ENCODE results near the gene POLDIP3.

POLDIP3 gene, protein sequence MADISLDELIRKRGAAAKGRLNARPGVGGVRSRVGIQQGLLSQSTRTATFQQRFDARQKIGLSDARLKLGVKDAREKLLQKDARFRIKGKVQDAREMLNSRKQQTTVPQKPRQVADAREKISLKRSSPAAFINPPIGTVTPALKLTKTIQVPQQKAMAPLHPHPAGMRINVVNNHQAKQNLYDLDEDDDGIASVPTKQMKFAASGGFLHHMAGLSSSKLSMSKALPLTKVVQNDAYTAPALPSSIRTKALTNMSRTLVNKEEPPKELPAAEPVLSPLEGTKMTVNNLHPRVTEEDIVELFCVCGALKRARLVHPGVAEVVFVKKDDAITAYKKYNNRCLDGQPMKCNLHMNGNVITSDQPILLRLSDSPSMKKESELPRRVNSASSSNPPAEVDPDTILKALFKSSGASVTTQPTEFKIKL

DNA sequence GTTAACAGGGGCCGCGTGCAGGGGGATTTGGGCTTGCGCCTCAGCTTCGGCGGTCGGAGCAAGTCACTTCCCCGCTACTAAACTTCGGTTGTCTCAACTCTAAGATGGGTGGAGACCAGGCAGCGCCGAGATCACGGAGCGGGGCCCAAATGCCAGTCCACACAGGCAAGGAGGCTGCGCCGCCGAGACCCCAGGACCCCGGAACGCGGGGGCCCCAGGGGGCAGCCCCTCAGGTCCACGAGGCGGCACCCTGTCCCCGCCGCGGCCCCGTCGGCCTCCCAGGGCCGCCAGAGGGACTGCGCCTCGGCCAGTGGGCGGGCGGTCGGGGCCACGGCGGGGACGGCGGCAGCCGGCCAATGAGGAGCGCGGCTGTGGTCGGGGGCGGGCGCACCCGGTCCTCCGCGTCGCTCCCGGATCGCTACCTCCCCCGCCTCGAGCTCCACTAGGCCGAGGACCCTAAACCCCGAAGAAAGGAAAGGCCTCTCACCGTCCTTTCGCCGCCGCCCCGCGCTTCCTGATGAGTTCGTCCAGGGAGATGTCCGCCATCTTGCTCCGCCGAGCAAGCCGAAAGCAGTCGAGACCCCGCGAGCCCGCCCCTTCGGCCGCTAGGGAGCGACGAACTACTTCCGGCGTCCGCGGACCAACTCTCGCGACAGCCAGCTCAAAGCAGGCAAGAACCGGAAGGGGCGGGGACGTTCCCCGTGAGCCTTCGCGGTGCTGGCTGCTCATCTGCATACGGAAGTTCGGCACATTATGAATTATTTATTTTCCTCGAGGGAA, at the start of gene POLDIP3:
Gene POLDIP3, minus strand, starts transcription at position 572 of the 780 bp plus-strand sequence. Its CDS starts 26 bp downstream, at position 546.
- peak; percentile 88 for DNase-seq

DNA sequence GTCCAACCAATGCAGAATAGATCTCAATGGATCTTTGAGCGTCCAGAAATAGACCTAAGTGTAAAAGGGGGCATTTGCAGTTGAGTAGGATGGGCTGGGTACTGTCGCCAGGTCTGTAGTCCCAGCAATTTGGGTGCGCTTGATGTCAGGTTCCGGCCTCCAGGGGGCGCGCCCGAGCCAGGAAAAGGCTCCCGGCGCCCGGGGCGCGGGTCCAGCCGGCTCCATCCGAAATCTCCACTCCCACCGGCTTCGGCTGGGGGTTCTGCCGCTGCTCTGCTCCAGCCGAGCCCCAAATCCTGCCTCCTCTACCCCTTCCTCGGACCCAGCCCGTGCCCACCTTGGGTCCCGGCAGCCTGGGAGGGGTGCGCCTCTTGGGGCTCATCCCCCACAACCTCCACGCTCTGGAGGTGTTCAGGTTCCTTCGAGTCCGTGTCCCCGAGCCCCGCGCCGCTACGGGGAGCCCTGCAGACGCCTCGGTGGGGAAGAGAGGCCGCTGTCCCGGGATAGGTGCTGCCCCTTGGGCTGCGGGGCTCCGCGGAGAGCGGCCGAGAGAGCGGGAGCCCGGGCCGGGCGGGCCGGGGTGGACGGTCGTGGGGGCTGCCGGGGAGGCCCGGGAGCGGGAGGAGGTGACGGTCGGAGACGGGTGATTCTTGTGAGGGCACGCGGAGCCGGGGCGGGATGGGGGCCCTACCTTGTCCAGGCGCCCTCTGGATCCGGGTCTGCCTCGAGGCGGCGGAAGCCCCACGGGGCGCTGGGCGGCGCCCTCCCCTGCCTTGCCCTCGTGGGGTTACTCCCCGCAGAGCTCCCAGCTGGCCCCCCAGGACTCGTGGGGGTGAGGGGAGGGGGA, 47.5 kb upstream of the POLDIP3 start:
- no peak for DNase-seq

DNA sequence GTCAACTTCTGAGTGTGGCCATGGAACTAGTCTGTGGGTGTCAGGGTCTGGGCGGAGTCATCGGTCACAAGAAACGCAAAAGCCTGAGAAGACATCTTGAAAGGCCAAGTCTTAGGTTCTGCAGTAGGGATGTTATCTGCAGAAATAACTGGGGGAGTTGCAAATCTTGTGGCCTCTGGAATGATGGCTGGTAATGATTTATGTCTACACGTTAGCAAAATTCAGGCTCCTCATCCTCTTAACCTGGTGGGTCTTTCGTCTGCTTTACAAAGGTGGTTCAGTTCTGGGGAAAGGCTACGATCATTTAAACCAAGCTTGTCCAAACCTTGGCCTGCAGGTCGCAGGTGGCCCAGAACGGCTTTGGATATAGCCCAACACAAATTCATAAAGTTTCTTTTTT, 41.9 kb upstream of the POLDIP3 start:
- DNase-seq: no peak

DNA sequence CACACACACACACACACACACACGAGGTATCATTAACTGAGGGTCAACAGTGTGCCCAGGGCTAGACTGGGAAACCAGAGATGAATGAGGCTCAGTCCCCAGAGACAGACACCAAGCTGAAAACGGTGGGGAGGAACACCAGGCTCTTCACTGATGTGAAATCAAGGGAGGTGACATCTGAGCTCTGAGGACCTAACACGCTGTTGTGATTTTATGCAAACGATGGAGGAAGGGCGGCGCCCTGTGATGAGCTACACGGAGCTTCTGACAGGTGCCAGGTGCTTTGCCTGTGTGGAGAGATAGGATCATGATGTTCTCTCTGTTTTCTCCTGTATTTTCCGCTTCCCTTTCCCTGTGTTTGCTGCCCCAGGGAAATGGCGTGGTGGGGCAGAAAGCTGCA, 41.0 kb upstream of the POLDIP3 start:
- no peak for DNase-seq

DNA sequence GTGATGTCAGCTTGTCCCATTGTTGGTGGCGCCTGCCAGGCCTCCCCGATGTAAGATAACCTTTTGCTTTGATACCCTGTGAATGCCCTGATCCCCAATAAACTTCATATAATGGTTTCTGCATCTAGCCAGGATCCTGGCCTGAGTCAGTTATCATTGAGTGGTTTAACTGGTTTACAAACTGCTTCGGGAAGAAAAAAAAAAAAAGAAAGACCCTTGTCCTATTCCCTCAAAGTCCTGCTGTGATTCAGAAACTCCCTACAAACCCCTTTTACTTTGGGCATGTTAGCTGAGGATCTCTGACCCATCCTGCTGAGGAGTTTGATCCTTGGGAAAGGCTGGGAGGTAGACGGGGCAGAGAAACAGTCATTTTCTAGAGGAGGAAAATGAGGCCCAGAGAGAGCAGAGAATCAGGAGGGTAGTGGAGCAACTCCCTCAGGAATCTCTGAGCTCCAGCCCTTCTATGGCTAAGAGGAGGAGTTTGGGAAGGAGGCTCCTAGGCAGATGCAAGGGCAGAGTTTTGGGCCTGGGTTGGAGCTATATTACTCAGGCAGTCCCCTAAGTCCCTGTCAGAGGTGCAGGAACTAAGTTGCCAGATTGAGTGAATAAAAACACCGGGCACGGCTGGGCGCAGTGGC, 39.9 kb upstream of the POLDIP3 start:
- no peak for DNase-seq

DNA sequence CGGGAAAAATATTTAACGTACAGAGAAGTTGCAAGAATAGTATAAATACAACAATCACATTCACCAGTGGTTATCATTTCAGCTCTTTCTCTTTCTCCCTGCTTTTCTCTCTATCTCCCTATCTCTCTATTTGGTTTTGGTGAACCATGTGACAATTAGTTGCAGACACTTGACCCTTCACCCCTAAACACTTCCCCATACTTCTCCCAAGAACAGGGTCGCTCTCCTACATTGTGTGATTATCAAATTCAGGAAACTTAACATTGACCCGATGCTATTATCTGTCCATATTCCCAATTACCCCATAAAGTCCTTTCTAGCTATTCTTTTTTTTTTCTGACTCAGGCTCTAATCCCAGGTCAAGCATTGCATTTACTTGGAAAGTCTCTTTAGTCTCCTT, 39.3 kb upstream of the POLDIP3 start:
- DNase-seq: no peak

DNA sequence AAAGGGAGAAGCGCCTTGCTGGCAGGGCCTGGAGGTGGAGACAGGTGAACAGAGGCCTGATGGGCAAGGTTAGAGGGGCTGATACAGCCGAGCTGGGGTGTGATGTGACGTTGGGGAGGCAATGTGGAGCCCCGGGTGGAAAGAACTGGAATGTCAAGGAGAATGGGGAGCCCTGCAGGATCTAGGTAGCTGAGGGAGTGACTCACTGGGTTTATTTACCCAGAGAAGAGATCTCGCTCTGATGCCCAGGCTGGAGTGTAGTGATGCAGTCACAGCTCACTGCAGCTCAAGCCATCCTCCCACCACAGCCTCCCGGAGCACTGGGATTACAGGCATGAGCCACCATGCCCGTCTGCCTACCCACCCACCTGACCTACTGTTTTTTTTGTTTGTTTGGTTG, 36.5 kb upstream of the POLDIP3 start:
- no peak for DNase-seq

DNA sequence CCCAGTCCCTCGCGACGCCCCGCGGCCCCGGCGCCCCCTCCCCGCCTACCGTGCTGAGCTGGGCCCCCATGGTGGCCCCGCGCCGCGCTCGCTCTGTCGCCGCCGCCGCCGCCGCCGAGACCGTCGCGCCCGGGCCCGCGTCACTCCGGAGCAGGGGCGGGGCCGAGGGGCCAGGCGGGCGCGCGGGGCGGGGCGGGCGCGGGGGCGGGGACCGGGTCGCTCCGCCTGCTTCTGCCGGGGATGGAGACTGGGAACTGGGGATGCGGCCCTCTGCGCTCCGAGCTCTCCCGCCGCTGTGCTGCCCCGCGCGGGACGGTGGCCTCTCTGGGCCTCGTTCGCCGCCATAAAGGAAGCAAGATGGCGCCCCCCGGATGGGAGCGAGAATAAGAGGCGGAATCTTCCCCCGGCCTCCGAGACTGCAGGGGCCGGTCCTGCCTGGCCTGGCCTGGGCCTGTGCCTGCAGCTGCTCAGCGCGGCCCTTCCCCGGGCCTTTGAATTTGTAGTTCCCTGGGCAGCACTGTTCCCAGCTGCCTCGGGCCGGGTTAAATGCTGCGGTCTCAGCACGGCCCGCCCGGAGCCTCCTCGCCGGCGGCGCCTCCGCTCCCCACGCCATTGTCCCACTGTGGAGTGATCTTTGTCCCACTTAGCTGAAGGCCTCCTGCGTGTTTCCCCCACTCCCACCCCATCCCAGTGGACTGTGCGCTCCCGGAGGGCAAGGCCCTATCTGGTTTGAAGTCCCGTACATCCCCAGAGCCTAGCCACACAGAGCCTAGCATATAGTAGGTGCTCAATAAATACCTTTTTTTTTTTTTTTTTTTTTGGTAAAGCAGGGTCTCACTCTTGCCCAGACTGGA, 34.8 kb upstream of the POLDIP3 start, which contains the start of gene CYB5R3:
Gene CYB5R3, minus strand, starts transcription at position 147 of the 854 bp plus-strand sequence. Its CDS starts 77 bp downstream, at position 70.
- peak; percentile 52 for DNase-seq

DNA sequence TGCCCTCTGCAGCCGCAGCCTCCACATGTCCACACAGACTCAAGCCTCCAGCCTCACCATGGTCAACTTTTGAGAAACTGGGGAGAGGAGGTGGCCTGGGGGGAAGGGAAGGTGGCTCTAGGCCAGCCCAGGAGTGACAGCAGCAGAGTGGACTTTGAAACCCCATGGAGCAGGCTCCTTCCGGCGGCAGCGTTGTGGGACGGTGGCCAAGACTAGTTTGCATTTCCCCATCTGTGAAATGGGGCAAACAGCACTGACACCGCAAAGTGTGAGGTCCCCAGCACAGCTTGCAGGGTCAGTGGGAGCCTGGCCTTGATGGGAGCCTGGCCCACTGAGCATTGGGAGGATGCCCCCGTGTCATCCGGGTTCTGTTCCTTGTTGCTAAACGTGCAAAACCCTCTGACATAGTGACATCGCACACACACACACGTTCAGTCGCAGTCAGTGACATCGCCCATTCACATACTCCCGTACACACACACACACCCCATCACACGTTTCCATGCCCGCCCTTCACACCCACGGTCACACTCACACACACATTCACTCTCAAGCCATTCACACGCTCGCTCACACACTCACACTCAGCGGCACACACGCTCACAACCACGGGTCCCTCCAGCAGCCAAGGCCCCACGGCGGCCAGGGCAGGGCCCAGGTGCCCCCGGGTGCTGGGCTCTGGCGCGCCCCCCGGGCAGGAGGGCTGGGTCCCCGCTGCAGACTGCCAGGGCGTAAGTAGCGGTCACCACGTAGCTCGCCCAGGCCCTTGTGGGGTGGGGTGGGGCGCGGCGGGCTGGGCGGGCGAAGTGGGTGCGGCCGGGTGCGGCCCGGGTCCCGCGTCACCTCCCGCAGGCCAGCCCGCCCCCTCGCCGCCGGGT, 33.9 kb upstream of the POLDIP3 start:
- DNase-seq: no peak

DNA sequence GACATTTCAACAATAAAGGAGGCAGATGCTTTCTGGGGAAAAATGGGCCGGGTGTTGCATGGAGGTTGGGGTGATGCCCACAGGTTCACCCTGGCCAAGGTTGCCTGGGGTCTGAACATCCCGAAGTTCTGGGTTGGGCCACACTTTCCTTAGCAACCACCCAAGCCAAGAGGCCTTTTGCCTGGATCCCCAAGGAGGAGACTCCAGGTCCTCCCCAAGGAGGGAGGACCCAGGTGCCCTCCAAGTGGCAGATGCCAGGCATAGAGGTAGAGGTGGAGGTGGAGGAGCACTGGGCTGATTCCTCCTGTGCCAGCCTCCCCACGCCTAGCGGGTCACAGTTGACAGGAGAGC, 33.3 kb upstream of the POLDIP3 start:
- no peak for DNase-seq

DNA sequence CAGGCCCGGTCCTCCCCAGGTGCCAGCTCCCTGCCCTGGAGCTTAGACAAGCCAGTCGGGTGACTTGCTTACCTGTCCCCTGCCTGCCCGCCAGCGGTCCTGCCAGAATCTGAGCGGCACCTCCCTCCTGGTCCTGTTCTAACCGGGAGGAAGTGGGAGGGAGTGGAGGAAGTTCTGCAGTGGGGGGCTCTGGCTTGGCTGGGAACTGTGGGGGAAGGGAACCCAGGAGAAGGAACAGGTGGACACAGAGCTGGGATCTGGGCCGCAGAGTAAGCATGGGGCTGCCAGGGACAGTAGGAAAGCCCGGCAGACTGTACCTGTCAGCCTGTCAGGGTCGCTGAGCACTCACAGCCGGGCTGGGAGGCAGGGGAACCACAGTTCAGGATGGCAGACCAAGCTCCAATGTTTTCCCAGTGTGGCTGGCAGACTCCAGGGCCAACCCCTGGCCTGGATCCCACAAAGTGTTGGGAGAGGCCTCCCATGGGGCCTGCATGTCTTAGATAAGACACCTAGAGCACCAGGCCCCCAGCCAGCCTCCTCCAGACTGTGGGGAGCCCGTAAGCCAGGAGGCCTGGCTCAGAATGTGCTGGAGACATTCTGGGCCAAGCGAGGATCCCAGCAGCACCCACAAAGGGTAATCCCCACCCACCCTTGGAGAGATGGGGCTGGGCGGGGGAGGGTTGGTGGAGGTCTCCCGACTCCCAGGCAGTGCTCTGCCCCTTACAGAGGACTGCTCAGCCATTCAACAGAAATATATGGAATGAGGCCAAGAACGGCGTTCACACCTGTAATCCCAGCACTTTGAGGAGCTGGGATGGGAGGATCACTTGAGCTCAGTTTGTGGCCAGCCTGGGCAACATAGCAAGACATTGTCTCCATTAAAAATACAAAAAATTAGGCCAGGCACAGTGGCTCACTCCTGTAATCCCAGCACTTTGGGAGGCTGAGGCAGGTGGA, 32.2 kb upstream of the POLDIP3 start:
- DNase-seq: no peak

DNA sequence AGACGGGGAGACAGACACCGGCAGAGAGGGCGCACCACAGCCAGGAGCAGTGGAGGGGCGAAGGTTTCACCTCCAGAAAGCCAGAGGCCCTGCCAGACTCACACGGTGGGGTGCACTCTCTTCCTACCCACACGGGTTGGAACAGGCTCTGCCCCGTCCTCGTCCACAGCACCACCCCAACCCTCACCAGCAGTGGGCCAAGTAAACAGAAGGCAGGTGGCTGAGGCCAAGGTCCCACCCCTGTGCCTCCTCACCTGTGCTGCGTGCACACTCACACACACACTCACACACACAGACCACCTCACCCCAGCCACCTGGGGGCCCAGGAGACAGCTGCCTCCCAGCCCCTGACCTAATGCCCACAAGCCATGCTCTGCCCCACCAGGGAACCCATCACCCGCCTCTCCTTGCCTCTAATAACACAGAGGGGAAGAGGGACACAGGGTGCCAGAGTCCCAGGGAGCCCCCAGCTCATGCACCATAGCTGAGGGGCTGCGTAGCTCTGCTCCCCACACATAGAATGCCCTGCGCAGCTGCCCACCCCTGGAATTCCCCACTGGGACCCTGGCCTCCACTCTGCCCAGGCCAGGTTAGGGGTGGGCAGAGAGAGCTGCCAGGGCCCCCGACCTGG, 31.4 kb upstream of the POLDIP3 start:
- no peak for DNase-seq

DNA sequence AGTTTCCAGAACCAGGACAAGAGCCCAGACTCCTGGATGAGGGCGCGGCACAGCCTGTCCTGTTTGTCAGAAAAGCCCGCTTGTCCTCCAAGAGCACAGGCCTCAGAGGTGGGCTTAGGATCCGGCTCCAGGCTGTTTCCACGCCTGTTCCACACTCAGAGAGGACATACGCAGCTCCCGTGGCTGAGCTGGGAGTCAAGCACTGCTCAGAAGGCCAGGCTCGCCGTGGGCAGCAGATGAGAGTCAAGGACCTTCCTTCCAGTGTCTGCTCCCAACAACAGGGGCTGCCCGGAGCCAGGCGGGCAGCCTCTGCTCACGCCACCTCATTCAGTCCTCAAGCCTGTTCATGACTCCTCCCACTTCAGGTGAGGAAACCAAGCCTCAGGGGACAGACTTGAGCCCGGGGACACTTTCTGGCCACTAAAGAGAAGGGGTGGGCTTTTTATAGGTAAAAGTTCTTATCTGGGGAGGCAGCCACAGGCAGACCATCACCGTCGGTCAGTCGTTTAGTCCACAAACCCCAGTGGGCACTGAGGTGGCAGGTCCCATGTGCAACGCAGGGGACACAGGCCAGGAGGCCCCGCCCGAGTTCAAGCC, 30.8 kb upstream of the POLDIP3 start:
- DNase-seq: no peak

DNA sequence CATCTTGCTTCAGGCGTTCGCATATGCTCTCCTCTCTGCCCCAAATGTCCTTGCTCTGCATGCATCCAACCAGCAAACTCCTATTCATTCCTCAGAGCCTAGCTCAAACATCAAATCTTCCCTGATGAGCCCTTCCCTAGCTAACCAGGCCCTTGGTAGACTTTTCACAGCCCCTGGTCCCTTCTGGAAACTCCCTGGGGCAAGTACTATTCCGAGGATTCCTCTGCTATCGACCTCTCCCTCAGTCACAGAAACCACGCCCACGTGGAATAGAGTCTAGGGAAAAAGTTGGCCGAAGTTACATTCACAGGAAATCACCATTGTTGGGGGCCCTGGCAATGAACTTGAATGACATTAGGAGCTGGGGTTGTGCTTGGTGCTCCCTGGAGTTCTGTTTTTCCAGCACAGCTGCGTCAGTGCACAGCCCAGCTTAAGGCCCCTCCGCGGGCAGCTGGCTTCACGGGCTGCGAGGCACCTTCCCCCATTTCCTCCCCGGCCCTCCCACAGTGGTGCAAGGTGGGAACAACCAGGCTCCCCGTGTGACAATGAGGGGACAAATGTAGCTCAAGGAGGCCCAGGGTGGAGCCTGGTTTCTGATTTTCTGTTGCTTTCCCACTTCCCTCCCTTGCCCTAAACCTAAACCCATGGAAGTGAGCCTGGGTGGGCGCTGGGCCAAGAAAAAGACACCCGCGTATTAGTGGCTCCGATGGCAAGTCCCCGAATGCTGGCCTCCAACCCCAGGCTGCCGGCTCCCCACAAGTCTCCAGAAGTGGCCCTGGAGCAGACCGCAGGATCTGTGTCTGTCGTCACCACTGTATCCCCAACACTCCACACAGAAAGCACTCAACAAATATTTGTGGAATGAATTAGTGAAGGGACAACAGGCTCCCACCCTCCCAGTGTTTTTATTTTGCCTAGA, 30.0 kb upstream of the POLDIP3 start:
- peak; percentile 5 for DNase-seq

DNA sequence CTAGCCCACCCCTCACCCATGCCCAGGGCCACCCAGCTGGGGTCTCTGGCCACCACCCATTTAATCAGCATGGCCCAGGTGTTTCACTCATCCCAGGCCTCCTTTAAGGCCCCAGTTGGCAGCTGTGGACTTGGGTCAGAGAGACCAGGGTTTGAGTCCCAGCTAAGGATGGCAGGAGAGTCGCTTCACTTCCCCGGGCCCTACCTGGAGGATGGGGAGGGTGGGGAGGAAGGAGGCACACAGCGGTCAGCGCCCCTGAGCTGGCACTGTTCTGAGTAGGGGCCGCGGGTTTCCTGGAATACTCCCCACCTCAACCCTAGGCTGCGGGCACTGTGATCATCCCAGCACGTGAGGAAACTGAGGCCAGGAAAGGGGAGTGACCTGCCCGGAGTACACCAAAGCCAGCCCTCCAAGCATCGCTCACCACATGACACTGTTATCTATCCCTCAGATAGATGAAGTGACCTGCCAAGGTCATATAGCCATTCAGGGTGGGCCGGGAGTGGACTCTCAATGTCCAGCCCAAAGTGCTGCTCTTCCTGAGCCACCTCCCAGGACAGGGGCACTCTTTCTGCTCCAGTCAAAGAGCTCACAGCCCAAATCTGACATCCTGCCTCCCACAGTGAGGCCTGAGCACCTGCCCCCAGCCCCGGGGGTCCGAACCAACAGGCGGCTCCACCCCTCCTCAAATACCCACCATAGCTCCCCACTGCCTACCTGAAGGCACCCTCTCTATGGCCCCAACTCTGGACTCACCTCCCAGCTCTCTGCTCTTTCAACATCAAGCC, 29.1 kb upstream of the POLDIP3 start:
- no peak for DNase-seq

All from GF-D8 (cell line).